HG03060 (cell line): ENCODE data around the gene PTPRT.

Experiments used
- ATAC-seq: cut with Tn5 transposase; IDR thresholded peaks from one replicate; pipeline ENCODE4 v1.9.1; 2021; ENCODE audit warnings: low read depth, moderate number of reproducible peaks; ENCODE audit not compliant: unreplicated experiment

Gene PTPRT

DNA sequence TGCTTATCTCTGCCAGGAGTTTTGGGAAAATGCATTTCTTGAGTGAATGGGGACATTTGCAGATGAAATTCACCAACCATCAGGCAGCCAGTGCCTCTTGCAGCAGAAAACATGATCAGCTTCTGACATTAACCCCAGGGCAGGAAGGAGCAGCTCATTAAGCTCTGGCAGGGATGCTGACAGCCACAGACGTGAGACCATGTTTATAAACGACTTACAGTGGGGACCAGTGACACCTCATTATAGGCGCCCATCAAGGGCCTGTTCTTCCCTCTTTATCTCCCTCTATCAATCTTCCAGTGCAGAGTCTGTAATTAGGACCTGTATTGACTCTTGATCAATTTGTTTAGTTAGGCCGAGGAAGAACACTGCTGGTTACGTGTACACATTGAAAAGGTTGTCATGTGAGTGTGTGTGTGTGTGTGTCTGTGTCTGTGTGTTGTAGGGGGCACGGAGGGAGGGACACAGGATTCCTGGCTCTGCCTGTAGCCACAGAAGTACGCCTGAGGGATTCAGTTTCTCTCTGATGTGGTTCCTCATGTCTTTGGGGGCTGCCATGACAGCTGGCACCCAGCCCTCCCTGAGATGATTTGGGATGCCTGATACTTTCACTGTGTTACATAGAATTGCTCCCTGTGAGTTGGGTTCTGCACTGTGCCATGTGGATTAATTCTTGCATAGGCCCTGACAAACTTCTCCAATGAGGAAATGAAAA is 1143.2 kb downstream of the PTPRT start:
- ATAC-seq = no peak

DNA sequence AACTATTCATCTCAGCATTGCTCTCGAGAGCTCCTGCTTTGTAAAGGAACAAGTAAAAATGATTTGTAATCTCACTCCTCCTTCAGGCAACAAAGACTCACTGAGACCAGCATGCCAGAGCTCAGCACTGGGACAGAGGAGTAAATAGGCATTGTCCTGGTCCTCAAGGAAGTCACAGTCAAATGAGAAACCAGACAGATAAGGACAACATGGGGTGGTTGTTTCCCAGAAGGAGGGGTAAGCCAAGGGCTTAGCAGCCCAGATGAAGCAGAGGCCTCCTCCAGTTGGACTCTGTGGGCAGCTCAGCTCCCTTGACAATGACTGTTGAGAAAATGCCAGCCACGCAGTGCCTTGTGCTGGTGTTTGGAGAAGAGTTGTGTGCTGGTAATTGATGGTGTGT is 1145.8 kb downstream of the PTPRT start:
- ATAC-seq = no peak

DNA sequence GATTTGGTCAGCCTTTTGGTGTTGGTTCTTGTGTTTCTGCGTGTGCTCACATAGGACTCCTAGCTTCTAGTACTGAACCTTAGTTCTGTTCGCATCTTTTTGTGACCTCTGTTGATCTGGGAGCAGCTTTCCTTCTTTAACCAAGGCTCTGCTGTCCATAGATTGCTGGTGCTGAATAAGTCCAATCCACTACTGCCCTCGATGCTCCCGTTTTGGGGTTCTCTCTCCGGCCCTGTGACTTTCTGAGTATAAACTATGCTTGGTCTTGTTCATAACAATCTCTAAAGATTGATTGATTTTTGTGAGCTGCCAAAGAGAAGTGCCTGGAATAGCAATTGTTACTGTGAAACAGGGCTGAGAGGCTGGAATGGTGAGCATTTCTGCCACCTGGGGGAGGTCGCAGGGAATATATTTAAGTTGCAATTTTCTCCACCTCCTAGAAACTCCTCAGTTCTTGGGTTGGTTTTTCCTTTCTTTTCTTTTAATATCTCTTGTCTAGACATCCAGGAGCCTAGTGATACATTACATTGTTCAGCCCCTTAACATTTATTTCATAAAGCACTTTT is 1148.6 kb downstream of the PTPRT start:
- ATAC-seq = no peak

DNA sequence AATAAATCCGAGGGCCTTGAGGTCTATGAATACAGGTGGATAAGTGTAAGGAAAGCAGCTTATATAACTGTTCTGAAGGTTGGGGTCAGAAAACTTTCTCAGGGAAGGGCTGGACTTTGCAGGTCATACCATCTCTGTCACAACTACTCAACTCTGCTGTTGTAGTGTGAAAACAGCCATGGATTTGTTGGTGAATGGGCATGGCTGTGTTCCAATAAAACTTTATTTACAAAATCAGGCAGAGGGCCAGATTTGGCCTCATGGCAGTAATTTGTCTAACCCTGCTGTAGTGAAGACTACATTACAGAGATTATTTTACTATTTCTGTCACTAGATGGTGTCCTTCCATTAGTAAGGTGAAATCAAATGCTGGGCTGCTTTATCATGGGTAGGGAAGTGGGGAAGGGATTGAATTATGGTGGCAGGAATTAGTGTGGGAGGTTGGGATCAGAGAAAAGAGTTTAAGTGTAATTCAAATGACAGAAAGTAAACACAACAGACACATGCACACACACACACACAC is 1161.9 kb downstream of the PTPRT start:
- ATAC-seq = no peak

DNA sequence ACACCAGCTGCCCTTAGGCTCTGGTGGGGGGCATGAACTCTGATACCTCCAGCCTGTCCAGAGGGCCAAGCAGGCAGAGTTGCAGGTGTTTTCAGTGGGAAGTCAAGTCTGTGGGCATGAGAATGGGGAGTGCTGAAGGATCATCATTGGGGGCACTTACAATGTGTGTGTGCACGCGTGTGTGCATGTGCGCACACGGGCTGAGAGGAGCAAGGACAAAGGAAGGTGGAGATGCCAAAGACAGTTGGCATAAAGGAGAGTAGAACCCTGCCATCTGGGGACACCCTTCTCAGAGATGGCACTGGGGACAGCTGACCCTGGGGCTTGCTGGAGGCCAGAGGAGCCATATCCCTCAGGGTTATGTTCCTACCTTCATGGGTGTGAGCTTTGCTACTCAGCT is 1163.1 kb downstream of the PTPRT start:
- no peak for ATAC-seq

DNA sequence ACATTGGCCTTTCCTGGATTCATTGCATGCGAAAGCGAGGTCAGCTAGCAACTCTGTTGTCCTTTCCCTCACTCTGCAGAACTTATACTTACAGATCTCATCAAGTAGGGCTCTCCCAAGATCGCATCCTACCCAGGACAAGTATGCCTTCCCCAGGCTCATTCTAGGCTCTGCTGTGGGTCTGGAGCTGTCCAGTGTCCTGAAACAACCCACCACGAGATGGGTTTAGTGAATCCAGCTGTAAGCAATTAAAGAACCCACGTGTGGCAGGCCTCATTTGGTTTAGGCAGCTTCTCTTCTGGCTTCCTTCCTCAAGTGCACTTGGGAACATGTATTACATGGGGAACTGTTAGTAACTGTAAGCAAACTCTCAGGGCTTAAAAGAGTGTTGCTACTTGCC is 1165.1 kb downstream of the PTPRT start:
- ATAC-seq = no peak
